Activated T-cell treated with anti-CD3 and anti-CD28 coated beads, Interleukin-2, amount 50 U/mL, for 4 hours (primary cell): ENCODE measurements around the gene DENND1C. TPM values are rescaled to one million over a fixed set of nuclear protein-coding genes. Genes with fewer than 3 reads are reported as not detected.
A peak's percentile ranks its signal among the peaks of the same experiment; 100 is the strongest.
"Not testable (repeated sequence)": the region's sequence is repeated elsewhere in the genome, so short reads cannot be mapped to it uniquely, and the experiment has no call there.

Source experiments
- ATAC-seq, 2 donors: fragments of 200-7000 bp; cut with Tn5 transposase; one replicate each; pipeline ENCODE4 v1.10.0; 2021
- DNase-seq: peaks from one replicate; pipeline ENCODE4 v3.0.0-alpha.2; 2020
- H3K27me3 Mint-ChIP-seq: one replicate; pipeline ENCODE4 v1.8.0; 2021; ENCODE audit warnings: low read depth, mixed read lengths
- H3K36me3 Mint-ChIP-seq: one replicate; pipeline ENCODE4 v1.8.0; 2022; ENCODE audit warnings: mixed read lengths; ENCODE audit not compliant: insufficient read depth
- H3K4me1 Mint-ChIP-seq: one replicate; pipeline ENCODE4 v1.8.0; 2021; ENCODE audit warnings: low read depth, mixed read lengths
- H3K4me3 Mint-ChIP-seq: one replicate; pipeline ENCODE4 v1.8.0; 2021; ENCODE audit warnings: mild to moderate bottlenecking, moderate library complexity, mixed read lengths
- H3K9me3 Mint-ChIP-seq: one replicate; pipeline ENCODE4 v1.8.0; 2021; ENCODE audit warnings: mixed read lengths
- total RNA-seq, 3 donors: library from RNA; stranded (reverse); gene quantifications; one replicate each; pipeline ENCODE4 v1.2.1, GENCODE V29; 2021

DENND1C gene
- total RNA-seq, 3 donors from 2014 or later, result 50.9 to 59.1 (median 55.8) TPM

DNA sequence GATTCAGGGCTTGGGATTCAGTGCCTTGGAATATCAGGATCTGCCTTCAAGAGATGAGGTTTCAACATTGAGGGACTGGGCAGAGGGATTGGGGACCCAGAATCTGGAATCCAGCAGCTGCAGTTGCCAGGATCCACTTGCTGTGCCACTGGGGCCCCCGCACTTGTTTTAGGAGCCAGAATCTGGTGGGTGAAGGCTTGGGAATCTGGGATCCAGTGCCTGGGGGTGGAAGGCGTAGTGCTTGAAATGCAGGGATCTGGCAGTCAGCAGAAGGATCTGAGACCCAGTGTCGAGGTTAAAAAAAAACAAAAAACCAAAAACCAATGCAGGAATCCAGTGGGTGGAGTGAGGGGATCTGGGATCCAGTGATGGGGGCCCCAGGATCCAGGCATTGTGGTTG, 40.7 kb downstream of the DENND1C start:
- no peaks in the 10 kb centered on the region for H3K9me3 Mint-ChIP-seq
- peaks cover 2% of the 10 kb centered on the region for H3K36me3 Mint-ChIP-seq
- H3K27me3 Mint-ChIP-seq, result no peaks in the 10 kb centered on the region
- DNase-seq, result no peak
- no peaks in the 10 kb centered on the region for H3K4me1 Mint-ChIP-seq
- H3K4me3 Mint-ChIP-seq, result no peak overlapping the region
- ATAC-seq, result no peak

DNA sequence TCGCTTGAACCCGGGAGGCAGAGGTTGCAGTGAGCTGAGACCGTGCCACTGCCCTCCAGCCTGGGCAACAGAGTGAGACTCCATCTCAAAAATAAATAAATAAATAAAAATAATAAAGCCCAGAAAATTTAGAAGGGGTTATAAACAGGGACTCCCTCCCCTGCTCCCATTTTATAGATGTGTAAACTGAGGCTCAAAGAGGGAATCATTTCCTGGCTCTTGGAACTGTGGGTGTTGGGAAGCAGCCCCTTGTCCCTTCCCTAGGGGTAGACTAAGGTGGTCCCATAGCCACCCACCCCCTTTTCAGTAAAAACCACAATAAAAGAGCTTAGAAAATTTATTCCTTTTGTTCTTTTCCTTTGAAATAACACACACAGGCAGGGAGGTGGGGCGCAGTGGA, 41.8 kb downstream of the DENND1C start:
- H3K27me3 Mint-ChIP-seq, result no peaks in the 10 kb centered on the region
- no peaks in the 10 kb centered on the region for H3K36me3 Mint-ChIP-seq
- DNase-seq (no peak), ATAC-seq (no peak)
- no peak overlapping the region for H3K4me3 Mint-ChIP-seq
- no peaks in the 10 kb centered on the region for H3K4me1 Mint-ChIP-seq
- no peaks in the 10 kb centered on the region for H3K9me3 Mint-ChIP-seq

DNA sequence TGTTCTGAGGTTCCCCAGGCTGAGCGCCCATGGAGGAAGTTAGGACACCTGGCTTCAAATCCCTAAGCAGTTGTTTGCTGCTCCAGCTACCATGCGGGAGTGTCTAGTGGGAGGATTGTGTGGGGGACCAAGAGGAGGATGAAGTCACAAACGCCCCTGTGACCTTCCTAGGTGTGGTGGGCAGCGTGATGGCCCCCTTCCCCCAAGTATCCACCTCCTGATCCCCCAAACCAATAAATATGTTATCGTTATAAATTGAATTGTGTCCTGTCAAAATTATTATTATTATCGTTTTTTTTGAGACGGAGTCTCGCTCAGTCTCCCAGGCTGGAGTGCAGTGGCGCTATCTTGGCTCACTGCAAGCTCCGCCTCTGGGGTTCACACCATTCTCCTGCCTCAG, 47.9 kb downstream of the DENND1C start, which contains the start of gene SLC25A41:
SLC25A41 (minus strand) TSS at position 101 of the 400 bp plus-strand sequence; CDS start at position 31, 70 bp downstream.
- ATAC-seq, result no peak
- no peak for DNase-seq
- no peaks in the 10 kb centered on the region for H3K36me3 Mint-ChIP-seq
- peaks cover 1% of the 10 kb centered on the region for H3K27me3 Mint-ChIP-seq
- peaks cover 3% of the 10 kb centered on the region for H3K4me1 Mint-ChIP-seq
- H3K4me3 Mint-ChIP-seq, result no peak within 1 kb of the TSS
- H3K9me3 Mint-ChIP-seq, result no peaks in the 10 kb centered on the region

DNA sequence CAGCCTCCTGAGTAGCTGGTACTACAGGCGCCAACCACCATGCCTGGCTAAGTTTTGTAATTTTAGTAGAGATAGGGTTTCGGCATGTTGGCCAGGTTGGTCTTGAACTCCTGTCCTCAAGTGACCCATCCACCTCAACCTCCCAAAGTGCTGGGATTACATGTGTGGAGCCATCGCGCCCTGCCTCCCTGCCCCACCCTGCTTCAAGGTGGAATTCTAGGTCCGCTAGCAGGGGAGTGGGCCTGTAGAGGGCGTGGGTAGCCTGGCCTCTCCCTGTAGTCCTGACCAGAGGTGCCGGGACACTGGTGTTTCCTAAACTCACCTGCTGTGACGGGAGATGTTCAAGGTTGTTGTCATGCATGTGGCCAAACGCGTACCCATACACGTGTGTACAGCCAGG, 48.4 kb downstream of the DENND1C start:
- DNase-seq (no peak), ATAC-seq (no peak)
- peaks cover 1% of the 10 kb centered on the region for H3K27me3 Mint-ChIP-seq
- no peak overlapping the region for H3K4me3 Mint-ChIP-seq
- peaks cover 3% of the 10 kb centered on the region for H3K4me1 Mint-ChIP-seq
- H3K36me3 Mint-ChIP-seq, result no peaks in the 10 kb centered on the region
- H3K9me3 Mint-ChIP-seq, result no peaks in the 10 kb centered on the region

GRCh38 chr19:6431891-6432290, 49.7 kb downstream of the DENND1C start:
- DNase-seq, result no peak
- peaks cover 3% of the 10 kb centered on the region for H3K4me1 Mint-ChIP-seq
- H3K27me3 Mint-ChIP-seq, result peaks cover 1% of the 10 kb centered on the region
- H3K9me3 Mint-ChIP-seq, result no peaks in the 10 kb centered on the region
- H3K36me3 Mint-ChIP-seq, result no peaks in the 10 kb centered on the region
- ATAC-seq, result no peak
- H3K4me3 Mint-ChIP-seq, result no peak overlapping the region

DNA sequence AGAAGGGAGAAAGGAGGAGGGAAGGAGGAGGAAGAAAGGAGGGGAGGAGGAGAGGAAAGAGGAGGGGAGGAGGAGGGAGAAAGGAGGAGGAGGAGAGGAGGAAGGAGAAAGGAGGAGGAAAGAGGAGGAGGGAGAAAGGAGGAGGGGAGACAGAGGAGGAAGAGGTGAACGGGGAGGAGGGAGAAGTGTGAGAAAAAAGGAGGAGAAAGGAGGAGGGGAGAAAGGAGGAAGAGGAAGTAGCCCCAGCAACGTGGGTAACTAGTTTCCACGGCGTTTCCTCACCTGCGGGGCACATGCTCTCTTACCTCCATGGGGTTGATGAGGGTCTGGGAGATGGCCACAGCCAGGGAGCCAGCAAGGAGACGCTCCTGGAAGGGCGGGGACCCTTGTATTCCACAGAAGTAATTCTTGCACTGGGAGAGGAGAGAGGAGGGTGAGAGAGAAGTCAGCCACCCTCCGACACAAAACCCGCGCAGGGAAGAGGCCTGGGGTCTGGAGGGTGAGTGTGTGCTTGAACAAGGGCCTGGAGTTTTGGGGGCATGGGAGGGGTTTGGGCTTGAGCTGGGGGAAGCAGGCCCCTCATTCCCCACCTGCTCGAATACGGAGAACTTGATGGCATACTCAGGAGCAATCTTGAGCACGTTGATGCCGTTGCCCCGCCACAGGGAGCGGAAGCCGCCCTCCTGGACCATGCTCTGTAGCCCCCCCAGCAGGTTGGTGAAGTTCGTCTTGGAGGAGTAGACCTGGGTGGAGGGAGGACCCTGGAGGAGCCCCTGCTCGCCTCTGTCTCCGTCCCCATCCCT, 52.0 kb downstream of the DENND1C start:
- DNase-seq (no peak), ATAC-seq (no peak)
- Mint-ChIP-seq H3K36me3 (no peaks in the 10 kb centered on the region), H3K27me3 (peaks cover 1% of the 10 kb centered on the region), H3K9me3 (no peaks in the 10 kb centered on the region), H3K4me1 (peaks cover 11% of the 10 kb centered on the region), H3K4me3 (peak overlapping the region; percentile 29)

DNA sequence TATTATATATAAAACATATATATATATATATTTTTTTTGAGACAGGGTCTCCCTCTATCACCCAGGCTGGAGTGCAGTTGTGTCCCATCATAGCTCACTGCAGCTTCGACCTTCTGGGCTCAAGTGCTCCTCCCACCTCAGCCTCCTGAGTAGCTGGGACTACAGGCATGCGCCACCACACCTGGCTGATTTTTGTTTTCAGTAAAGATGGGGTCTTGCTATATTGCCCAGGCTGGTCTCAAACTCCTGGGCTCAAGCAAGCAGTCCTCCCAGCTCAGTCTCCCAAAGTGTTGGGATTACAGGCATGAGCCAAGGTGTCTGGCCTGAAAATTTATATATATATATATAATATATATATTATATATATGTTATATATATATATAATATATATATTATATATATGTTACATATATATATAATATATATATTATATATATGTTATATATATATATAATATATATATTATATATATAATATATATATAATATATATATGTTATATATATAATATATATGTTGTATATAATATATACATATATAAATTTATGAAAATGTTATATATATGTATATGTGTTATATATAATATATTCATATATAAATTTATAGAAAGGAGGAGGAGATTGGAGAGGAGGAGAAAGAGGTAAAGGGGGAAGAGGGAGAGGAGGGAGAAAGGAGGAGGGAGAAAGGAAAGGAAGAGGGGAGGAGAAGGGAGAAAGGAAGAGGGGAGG, 52.7 kb downstream of the DENND1C start:
- peaks cover 11% of the 10 kb centered on the region for H3K4me1 Mint-ChIP-seq
- ATAC-seq, H3K4me3 Mint-ChIP-seq, DNase-seq, H3K27me3 Mint-ChIP-seq, H3K9me3 Mint-ChIP-seq, H3K36me3 Mint-ChIP-seq: not testable (repeated sequence)

DNA sequence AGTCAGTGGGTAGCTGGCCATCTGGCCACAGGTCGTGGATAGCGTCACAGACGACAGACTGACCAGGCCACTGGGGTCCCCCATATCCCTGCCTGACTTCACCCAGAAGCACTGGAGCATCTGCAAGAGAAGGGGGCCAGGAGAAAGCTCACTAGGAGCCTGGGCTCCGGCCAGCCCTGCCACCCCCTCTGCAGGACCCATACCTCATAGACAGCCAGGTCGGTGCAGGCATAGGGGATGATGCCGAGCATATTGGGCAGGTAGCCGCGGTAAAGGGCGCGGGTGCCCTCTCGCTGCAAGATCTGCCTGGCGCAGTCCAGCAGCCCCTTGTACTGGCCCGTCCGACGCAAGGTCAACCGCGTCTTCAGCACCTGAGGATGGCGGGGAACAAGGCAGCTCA, 54.5 kb downstream of the DENND1C start:
- Mint-ChIP-seq H3K27me3 (peaks cover 1% of the 10 kb centered on the region), H3K4me1 (peaks cover 24% of the 10 kb centered on the region), H3K9me3 (no peaks in the 10 kb centered on the region), H3K36me3 (peaks cover 3% of the 10 kb centered on the region), H3K4me3 (no peak overlapping the region)
- ATAC-seq (no peak), DNase-seq (no peak)

DNA sequence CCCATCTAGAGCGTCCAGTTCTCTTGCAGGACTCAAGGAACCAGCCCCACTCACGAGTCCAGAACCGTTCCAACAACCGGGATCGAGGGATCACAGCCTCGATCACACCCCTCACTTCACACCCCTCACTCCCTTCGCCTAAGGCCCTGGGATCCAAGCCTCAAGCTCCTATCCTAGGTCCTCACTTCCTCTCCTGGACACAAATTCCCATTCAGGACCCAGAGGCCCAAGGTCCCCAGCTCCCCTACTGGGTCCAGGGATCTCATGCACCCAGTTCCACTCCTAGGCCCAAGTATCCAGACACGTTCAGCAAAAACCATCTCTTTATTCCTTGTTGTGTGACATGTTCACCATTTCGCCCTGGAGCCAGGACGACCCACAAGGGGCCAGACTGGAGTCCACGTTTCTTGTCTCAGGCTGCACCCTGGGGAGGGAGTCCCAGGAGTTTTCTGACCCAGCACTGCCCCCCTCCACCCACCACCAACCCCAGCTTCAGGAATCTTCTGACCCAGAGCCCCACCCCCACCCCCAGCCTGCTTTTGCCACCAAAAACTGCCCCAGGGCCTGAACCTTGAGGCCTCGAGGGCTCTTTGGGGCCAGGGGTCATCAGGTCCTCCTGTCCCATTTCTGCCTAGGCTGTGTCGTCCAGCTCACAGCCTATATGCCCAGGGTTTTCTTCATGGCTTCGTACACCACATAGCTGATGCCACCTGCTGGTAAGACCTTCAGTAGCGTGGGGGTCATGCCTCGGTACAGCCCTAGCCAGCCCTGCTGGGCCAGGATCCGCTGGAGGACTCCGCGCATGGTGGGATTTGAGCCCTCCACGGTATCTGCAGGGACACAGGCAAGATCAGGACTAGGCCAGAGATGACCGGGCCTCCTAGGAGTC, 55.6 kb downstream of the DENND1C start:
- Mint-ChIP-seq H3K4me1 (peaks cover 32% of the 10 kb centered on the region), H3K9me3 (no peaks in the 10 kb centered on the region), H3K36me3 (peaks cover 7% of the 10 kb centered on the region), H3K27me3 (no peaks in the 10 kb centered on the region), H3K4me3 (peak overlapping the region; percentile 80)
- no peak for DNase-seq
- ATAC-seq, result no peak

- H3K27me3 Mint-ChIP-seq, result no peaks in the 10 kb centered on the region
- peaks cover 15% of the 10 kb centered on the region for H3K36me3 Mint-ChIP-seq
- DNase-seq, result peak; percentile 98
- peaks cover 35% of the 10 kb centered on the region for H3K4me1 Mint-ChIP-seq
- peak overlapping the region; percentile 80 for H3K4me3 Mint-ChIP-seq
- ATAC-seq, result peak; percentile 87 to 88
- H3K9me3 Mint-ChIP-seq, result no peaks in the 10 kb centered on the region
Measured at GRCh38 chr19:6424939-6425731, 56.5 kb downstream of the DENND1C start.

DNA sequence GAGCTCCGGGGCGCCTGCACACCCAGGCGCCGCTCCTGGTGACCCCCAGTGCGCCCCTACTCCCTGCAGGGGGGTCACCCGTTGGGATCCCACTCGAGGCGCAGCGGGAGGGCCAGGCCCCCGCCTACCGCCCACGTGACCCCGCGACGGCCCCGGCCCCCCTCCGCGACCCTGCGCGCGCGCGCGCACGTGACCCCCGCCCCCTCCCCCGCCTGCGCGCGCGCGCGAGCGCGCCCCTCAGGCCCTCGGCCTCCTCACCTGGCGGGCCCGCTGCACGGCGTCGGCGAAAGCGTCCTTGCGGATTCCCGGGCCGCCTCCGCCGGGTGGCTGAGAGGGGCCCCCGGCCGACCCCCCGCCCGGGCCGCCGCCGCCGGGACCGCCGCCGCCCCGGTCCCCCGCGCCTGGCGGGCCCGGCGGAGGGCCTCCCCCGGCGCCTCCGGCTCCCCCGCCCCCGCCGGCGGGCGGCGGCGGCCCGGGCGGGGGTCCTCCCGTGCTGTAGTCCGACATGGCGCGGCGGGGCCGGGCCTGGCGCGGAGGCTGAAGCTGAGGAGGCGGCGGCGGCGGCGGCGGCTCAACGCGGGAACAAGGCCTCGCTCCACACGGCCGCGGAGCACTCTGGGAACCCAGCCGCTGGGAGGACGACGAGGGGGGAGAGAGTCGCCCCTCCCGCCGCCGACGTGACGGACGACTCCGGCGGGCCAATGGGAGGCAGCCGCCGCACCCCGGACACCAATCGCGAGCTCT, 57.2 kb downstream of the DENND1C start, which contains the start of gene KHSRP:
KHSRP (minus strand) TSS at position 617 of the 744 bp plus-strand sequence; CDS start at position 507, 110 bp downstream.
- no peak for ATAC-seq
- Mint-ChIP-seq H3K4me3 (peak within 1 kb of the TSS; percentile 94), H3K27me3 (no peaks in the 10 kb centered on the region), H3K9me3 (no peaks in the 10 kb centered on the region), H3K36me3 (peaks cover 20% of the 10 kb centered on the region), H3K4me1 (peaks cover 33% of the 10 kb centered on the region)
- DNase-seq, result peak; percentile 48

GRCh38 chr19:6423499-6424194, 57.9 kb downstream of the DENND1C start:
- H3K4me1 Mint-ChIP-seq, result peaks cover 33% of the 10 kb centered on the region
- peaks cover 22% of the 10 kb centered on the region for H3K36me3 Mint-ChIP-seq
- DNase-seq (no peak), ATAC-seq (no peak)
- H3K9me3 Mint-ChIP-seq, result no peaks in the 10 kb centered on the region
- peak overlapping the region; percentile 94 for H3K4me3 Mint-ChIP-seq
- no peaks in the 10 kb centered on the region for H3K27me3 Mint-ChIP-seq
